A673 (cell line): ENCODE data around the gene FMNL3. TPM values are rescaled to one million over a fixed set of nuclear protein-coding genes. Genes with fewer than 3 reads are reported as not detected.

ENCODE experiments used
- BruUV-seq: library from RNA; stranded (reverse); fragments of 400-500 nt; replicated peaks from 2 replicates; lab custom pipeline; 2021; lab: Mats Ljungman, UMichigan
- CTCF ChIA-PET: fragments of 300-600 bp; sonication (Branson Sonifier 250); formaldehyde crosslinking; loops from one replicate; lab custom pipeline; 2022; ENCODE audit warnings: antibody characterized with exemption; lab: Charles Lee
- POLR2A ChIA-PET: fragments of 300-600 bp; sonication (Branson Sonifier 250); formaldehyde crosslinking; loops from one replicate; lab custom pipeline; 2022; ENCODE audit warnings: antibody characterized with exemption; ENCODE audit not compliant: low non-redundant PET; lab: Charles Lee
- DNase-seq: peaks from one replicate; pipeline ENCODE4 v3.0.0-alpha.2; 2015; ENCODE audit warnings: low spot score
- H3K27ac ChIP-seq: fragments of 200-600 bp; sonication (generic); 2 replicates; pipeline ENCODE4 v1.5.1; 2016; ENCODE audit warnings: mixed run types, low read depth, mild to moderate bottlenecking, mixed read lengths, antibody characterized with exemption, low read length; ENCODE audit not compliant: poor library complexity, severe bottlenecking
- H3K27me3 ChIP-seq: fragments of 200-600 bp; sonication (generic); replicated peaks from 2 replicates; pipeline ENCODE4 v1.6.1; 2017; ENCODE audit warnings: mixed run types, low read depth, mild to moderate bottlenecking, mixed read lengths, antibody characterized with exemption, low read length; ENCODE audit not compliant: insufficient read depth, poor library complexity
- H3K36me3 ChIP-seq: fragments of 200-600 bp; sonication (generic); 2 replicates; pipeline ENCODE4 v1.6.1; 2016; ENCODE audit warnings: mixed run types, mild to moderate bottlenecking, mixed read lengths, antibody characterized with exemption, low read length; ENCODE audit not compliant: insufficient read depth, poor library complexity, severe bottlenecking
- H3K4me1 ChIP-seq: fragments of 200-600 bp; sonication (generic); 2 replicates; pipeline ENCODE4 v1.6.1; 2017; ENCODE audit warnings: mixed run types, mild to moderate bottlenecking, mixed read lengths, antibody characterized with exemption, low read length; ENCODE audit not compliant: insufficient read depth, poor library complexity, severe bottlenecking
- H3K4me3 ChIP-seq: fragments of 200-600 bp; sonication (generic); 2 replicates; pipeline ENCODE4 v1.5.1; 2016; ENCODE audit warnings: low read depth, mixed run types, mild to moderate bottlenecking, mixed read lengths, low read length; ENCODE audit not compliant: poor library complexity, severe bottlenecking
- H3K9me3 ChIP-seq: fragments of 200-600 bp; sonication (generic); 2 replicates; pipeline ENCODE4 v1.6.1; 2016; ENCODE audit warnings: mixed run types, low read depth, mild to moderate bottlenecking, mixed read lengths, antibody characterized with exemption, low read length; ENCODE audit not compliant: poor library complexity, severe bottlenecking
- CTCF ChIP-seq: fragments of 300-800, 200-600 bp; sonication (generic); conservative IDR thresholded peaks from 2 replicates; pipeline ENCODE4 v1.5.1; 2017; ENCODE audit warnings: low read depth, mild to moderate bottlenecking, antibody characterized with exemption, low read length, moderate library complexity, mixed read lengths
- EZH2 ChIP-seq: fragments of 200-600 bp; sonication (generic); IDR thresholded peaks from 2 replicates; pipeline ENCODE4 v1.6.1; 2017; ENCODE audit warnings: borderline replicate concordance, low read depth, mild to moderate bottlenecking, mixed read lengths, antibody characterized with exemption, low read length; ENCODE audit not compliant: poor library complexity, severe bottlenecking
- intact Hi-C: fragments of 100-400 bp; cut with micrococcal nuclease; formaldehyde crosslinking; loops from one replicate; pipeline ENCODE4 v1.10.0; 2022; ENCODE audit not compliant: unreplicated experiment
- total RNA-seq: library from RNA; stranded (reverse); gene quantifications from 2 replicates; pipeline ENCODE4 v1.2.3, GENCODE V29; 2021

Gene FMNL3
- total RNA-seq, 1 experiment from 2014 or later = 22.0 TPM

GRCh38 chr12:49697808-49698207, 9.4 kb downstream of the FMNL3 start:
- Histone ChIP-seq H3K9me3 (no peaks in the 10 kb centered on the region), H3K36me3 (no peaks in the 10 kb centered on the region), H3K27ac (no peak overlapping the region), H3K4me1 (no peaks in the 10 kb centered on the region), H3K27me3 (no peaks in the 10 kb centered on the region), H3K4me3 (no peak overlapping the region)
- DNase-seq = no peak
- intact Hi-C loops = no loop called here
- ChIA-PET POLR2A (no interaction called here), CTCF (no interaction called here)
- no peak for TF ChIP-seq CTCF
- no peak for TF ChIP-seq EZH2
- no TSS peak for BruUV-seq

- no peaks in the 10 kb centered on the region for H3K9me3 ChIP-seq
- TF ChIP-seq CTCF (no peak), EZH2 (no peak)
- no peak for DNase-seq
- H3K27me3 ChIP-seq = no peaks in the 10 kb centered on the region
- H3K4me3 ChIP-seq = no peak overlapping the region
- H3K4me1 ChIP-seq = no peaks in the 10 kb centered on the region
- POLR2A ChIA-PET = no interaction called here
- BruUV-seq = no TSS peak
- no peak overlapping the region for H3K27ac ChIP-seq
- no peaks in the 10 kb centered on the region for H3K36me3 ChIP-seq
- CTCF ChIA-PET = interaction anchor here (0.6 kb wide), 1 partner anchor 69 kb away, joined by 3 read pairs; no protein-coding TSS in a partner anchor
- intact Hi-C loops = no loop called here
These were observed 10.5 kb downstream of the FMNL3 start for GRCh38 chr12:49696723-49697122.

- POLR2A ChIA-PET = no interaction called here
- CTCF ChIA-PET = no interaction called here
These were observed 13.2 kb downstream of the FMNL3 start for GRCh38 chr12:49693931-49694444.

More at GRCh38 chr12:49693931-49694444, 13.2 kb downstream of the FMNL3 start:
- H3K27ac ChIP-seq = no peak overlapping the region
- TF ChIP-seq EZH2 = no peak
- TF ChIP-seq CTCF = no peak
- no peak for DNase-seq
- H3K4me1 ChIP-seq = no peaks in the 10 kb centered on the region
- no peaks in the 10 kb centered on the region for H3K9me3 ChIP-seq
- no TSS peak for BruUV-seq
- no peak overlapping the region for H3K4me3 ChIP-seq
- H3K27me3 ChIP-seq = no peaks in the 10 kb centered on the region
- intact Hi-C loops = no loop called here
- no peaks in the 10 kb centered on the region for H3K36me3 ChIP-seq
